Stimulated activated CD8-positive, alpha-beta memory T cell treated with anti-CD3 and anti-CD28 coated beads, Interleukin-15, amount 100 ng/mL, for 24 hours (primary cell): Measurements from ENCODE around the gene TMEM270.

Experiments
- DNase-seq: peaks from one replicate; pipeline ENCODE4 v3.0.0-alpha.2; 2020; ENCODE audit warnings: low read depth

Gene TMEM270

DNA sequence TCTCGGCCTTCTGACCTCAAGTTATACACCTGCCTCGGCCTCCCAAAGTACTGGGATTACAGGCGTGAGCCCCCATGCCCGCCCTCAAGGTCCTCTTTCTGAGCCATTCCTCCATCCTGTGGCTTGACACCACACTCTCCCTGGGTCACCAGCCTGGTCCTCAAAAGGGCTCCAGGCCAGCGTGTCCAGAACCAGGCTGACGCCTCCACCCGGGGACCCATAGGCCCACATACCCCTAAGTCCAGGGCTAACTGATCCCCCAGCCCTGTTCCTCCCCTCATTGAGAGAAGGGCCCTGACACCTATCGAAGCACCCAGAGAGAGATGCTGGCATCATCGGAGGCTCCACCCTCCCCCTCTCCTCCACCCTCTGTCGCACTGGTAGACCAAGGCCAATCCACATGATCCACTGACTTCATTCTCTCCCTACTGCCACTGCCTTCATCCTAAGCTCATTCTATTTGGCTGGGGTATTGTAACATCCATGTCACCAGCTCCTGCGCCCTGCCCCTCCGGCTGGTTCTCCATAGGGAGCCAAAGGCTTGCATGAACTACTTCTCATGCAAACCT is 46.7 kb downstream of the TMEM270 start:
- no peak for DNase-seq

DNA sequence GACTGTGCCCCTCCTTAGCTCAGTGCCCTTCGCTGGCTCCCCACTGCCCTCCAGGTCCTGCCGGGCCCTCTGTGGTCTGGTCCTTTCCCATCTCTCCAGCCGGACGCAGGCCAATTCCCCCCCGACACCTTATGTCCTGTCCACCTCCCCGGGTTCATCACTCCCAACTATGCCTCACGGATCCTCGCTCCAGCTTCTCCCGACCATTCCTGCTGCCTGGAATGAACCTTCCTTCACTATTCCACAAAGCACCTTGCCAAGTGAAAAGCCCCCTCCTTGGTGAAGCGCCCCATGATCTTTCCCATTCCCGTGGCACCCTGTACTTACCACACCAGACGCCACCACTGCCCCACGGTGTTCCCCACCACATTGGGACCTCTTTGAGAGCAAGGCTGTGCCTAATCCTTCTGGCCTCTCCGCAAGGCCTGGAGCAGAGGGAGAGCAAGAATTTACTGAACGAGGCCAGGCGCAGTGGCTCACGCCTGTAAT is 47.2 kb downstream of the TMEM270 start:
- no peak for DNase-seq

DNA sequence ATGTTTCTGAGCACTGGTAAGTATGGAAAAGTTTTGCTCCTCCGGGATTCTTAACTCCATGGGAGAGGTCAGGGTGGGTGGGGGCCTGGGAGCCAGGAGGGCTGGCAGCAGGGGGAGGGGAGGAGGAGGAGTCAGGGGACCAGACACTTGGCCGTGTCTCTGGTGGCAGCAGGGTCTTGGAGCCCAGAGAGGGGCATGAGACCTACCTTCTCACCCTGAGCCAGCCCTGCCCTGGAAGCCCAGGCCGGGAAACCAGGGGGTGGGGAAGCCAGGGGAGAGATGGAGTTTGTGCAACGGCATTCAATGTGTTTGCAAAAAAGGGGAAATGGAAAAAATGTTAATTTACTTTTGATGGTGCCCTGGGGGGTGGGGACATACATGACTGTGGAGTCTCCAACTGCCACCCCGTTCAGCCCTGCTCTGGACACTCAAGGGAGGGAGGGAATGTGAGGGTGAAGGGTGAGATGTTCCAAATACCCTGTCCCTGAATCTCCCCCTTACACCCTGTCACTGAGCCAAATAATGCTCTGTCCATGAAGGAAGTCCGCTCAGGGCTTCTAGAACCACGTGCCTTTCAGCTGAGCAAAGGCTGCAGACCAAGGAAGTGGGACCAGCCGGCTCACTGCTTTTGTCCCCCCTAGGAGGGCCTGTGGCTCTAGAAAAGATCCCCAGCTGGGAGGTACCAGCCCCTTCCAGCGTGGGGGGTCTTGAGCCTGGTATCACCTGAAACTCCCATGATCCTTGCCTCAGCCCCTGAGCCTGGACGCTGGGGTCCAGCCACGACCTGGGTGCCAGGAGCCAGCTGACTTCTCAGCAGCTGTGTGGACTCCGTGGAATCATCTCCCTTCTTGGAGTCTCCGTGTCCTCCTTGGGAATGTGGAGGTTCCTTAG is 48.3 kb downstream of the TMEM270 start:
- no peak for DNase-seq

DNA sequence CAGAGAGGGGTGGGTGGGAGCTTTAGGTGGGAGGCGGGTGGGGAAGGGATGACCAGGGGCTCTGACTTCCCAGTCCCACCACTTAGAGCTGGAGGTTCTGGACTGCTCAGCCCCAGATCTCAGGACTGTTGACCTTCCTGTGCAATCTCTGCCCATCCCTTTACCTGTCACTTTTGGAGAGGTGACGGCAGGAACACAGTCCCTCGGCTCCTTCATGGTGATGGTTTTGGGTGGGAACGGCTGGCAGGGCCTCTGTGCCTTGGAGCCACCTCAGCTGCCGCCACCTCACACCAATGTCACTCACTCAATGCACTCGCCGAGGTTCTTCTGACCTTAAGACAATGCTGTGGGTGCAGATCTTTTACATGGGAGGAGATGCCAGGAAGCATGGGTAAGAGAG is 49.0 kb downstream of the TMEM270 start:
- no peak for DNase-seq

DNA sequence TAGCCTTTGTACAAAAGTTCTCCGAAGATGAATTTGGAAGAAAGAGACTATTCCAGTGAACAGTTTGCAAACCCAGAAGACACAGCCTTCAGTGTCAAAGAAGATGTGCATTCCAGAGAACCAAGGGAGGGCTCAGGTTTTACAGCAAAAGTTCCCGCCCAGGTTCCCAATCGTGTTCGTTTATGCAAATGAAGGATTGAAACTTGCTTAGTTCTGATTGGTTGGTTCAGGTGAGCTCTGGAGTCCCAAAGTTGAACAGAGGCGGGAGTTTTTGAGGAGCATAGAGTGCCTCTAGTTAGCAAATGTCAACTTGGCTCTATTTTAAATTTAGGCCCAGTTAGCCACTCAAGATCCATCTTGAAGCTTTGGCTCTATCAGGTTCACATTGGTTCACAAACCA is 51.3 kb downstream of the TMEM270 start:
- DNase-seq = no peak
